Esophagus muscularis mucosa (tissue), 3 donors: ENCODE measurements around the gene SLC29A2.

ENCODE experiments used
- CTCF ChIP-seq, 3 experiments: fragments of 200-600 bp in 2 of 3; fragments of 450-650 bp in 1 of 3; sonication (generic) in 2 of 3; IDR thresholded peaks; one replicate each; pipeline ENCODE4 v1.5.1; 2017 to 2019; ENCODE audit warnings: antibody characterized with exemption in 3 of 3, mild to moderate bottlenecking in 2 of 3, moderate library complexity in 1 of 3
- EP300 ChIP-seq: sonication (generic); formaldehyde crosslinking; IDR thresholded peaks from one replicate; pipeline ENCODE4 v1.6.1; 2017; ENCODE audit warnings: antibody characterized with exemption

- TF ChIP-seq EP300 (no peak), CTCF (IDR thresholded peaks at IDR 0.05) (no peak)
Measured at GRCh38 chr11:66414120-66414934, 42.8 kb upstream of the SLC29A2 start.
